ENCODE results near the gene GALR2. TPM values are rescaled to one million over a fixed set of nuclear protein-coding genes. Genes with fewer than 3 reads are reported as not detected.

Gene GALR2
- total and polyA plus RNA-seq, 10 of the 15 experiments (the other 5 are each of a cell fraction or from before 2014, with no cell fraction given): 0.06 to 1.2 (median 0.22) TPM; not detected in 5

- DNase-seq (ENCODE audit: low read depth, low spot score) (no peak), FAIRE-seq (no peak), ATAC-seq (no peak)
- POLR2A ChIA-PET: no interaction called here
- in situ Hi-C loops (cut with MboI): no loop called here
- BruUV-seq (replicated peaks): TSS peak; percentile 19
- SMC1A ChIA-PET (ENCODE audit: uncharacterized antibody, unreplicated experiment): no interaction called here
- H2AFZ ChIP-seq (ENCODE audit: control insufficient read depth, low read depth, low read length): no peak overlapping the region
- CTCF ChIA-PET: no interaction called here
- intact Hi-C loops (cut with micrococcal nuclease; ENCODE audit: unreplicated experiment): no loop called here
- H3K4me3 ChIP-seq: no peak overlapping the region
- no peak overlapping the region for H3K9ac ChIP-seq (ENCODE audit: control insufficient read depth, insufficient read depth, low read length)
- H4K20me1 ChIP-seq (ENCODE audit: control insufficient read depth, insufficient read depth): no peaks in the 10 kb centered on the region
- RAD21 ChIA-PET (ENCODE audit: unreplicated experiment): no interaction called here
- no peaks in the 10 kb centered on the region for H3K9me3 ChIP-seq (replicated peaks; ENCODE audit: control insufficient read depth, insufficient read depth, low read length)
- no peaks in the 10 kb centered on the region for H3K4me1 ChIP-seq (ENCODE audit: control insufficient read depth, insufficient read depth, low read length)
- no peaks in the 10 kb centered on the region for H3K27me3 ChIP-seq (replicated peaks in 1 of 2; ENCODE audit: control insufficient read depth in 2 of 2, insufficient read depth in 2 of 2, low read length in 1 of 2)
- no peak overlapping the region for H3K4me2 ChIP-seq (ENCODE audit: control insufficient read depth, insufficient read depth)
- TF ChIP-seq ZNF207 (IDR thresholded peaks at IDR 0.05; ENCODE audit: borderline replicate concordance): no peak
- TF ChIP-seq SIN3A (IDR thresholded peaks at IDR 0.05; ENCODE audit: low read depth, low read length): no peak
- no peak for TF ChIP-seq RELB (IDR thresholded peaks at IDR 0.05; ENCODE audit: low read depth)
- TF ChIP-seq MTA3 (IDR thresholded peaks at IDR 0.05; ENCODE audit: borderline replicate concordance, low read length): no peak
- no peak for TF ChIP-seq RCOR1 (conservative IDR thresholded peaks at IDR 0.05; ENCODE audit: low read depth, low read length)
- no peak for TF ChIP-seq BHLHE40 (IDR thresholded peaks at IDR 0.05; ENCODE audit: borderline replicate concordance in 1 of 2, low read depth in 2 of 2, low read length in 1 of 2)
- TF ChIP-seq GABPA (IDR thresholded peaks at IDR 0.05; ENCODE audit: low read depth): no peak
- no peak for TF ChIP-seq ZNF592 (IDR thresholded peaks at IDR 0.05)
- TF ChIP-seq, protein P1, sequence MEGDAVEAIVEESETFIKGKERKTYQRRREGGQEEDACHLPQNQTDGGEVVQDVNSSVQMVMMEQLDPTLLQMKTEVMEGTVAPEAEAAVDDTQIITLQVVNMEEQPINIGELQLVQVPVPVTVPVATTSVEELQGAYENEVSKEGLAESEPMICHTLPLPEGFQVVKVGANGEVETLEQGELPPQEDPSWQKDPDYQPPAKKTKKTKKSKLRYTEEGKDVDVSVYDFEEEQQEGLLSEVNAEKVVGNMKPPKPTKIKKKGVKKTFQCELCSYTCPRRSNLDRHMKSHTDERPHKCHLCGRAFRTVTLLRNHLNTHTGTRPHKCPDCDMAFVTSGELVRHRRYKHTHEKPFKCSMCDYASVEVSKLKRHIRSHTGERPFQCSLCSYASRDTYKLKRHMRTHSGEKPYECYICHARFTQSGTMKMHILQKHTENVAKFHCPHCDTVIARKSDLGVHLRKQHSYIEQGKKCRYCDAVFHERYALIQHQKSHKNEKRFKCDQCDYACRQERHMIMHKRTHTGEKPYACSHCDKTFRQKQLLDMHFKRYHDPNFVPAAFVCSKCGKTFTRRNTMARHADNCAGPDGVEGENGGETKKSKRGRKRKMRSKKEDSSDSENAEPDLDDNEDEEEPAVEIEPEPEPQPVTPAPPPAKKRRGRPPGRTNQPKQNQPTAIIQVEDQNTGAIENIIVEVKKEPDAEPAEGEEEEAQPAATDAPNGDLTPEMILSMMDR (IDR thresholded peaks at IDR 0.05 in 2 of 3, conservative IDR thresholded peaks at IDR 0.05 in 1 of 3; ENCODE audit: control insufficient read depth in 2 of 3, extremely low read depth in 1 of 3, insufficient read depth in 1 of 3, low read depth in 3 of 3, low read length in 3 of 3): no peak
- TF ChIP-seq, protein P2, sequence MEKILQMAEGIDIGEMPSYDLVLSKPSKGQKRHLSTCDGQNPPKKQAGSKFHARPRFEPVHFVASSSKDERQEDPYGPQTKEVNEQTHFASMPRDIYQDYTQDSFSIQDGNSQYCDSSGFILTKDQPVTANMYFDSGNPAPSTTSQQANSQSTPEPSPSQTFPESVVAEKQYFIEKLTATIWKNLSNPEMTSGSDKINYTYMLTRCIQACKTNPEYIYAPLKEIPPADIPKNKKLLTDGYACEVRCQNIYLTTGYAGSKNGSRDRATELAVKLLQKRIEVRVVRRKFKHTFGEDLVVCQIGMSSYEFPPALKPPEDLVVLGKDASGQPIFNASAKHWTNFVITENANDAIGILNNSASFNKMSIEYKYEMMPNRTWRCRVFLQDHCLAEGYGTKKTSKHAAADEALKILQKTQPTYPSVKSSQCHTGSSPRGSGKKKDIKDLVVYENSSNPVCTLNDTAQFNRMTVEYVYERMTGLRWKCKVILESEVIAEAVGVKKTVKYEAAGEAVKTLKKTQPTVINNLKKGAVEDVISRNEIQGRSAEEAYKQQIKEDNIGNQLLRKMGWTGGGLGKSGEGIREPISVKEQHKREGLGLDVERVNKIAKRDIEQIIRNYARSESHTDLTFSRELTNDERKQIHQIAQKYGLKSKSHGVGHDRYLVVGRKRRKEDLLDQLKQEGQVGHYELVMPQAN (conservative IDR thresholded peaks at IDR 0.05): no peak
- no peak for TF ChIP-seq POLR2AphosphoS5 (IDR thresholded peaks at IDR 0.05; ENCODE audit: low read length)
- TF ChIP-seq ZNF217 (IDR thresholded peaks at IDR 0.05): no peak
- no peak for TF ChIP-seq NFIC (IDR thresholded peaks at IDR 0.05; ENCODE audit: low read depth, low read length)
- no peak overlapping the region for H3K27ac ChIP-seq (ENCODE audit: control insufficient read depth, insufficient read depth)
- WGBS (ENCODE audit: insufficient coverage, insufficient replicate concordance, low lambda C conversion rate, missing lambda C conversion rate): 92% methylated on average over 23 of the region's 23 CpGs
- H3K79me2 ChIP-seq (ENCODE audit: control insufficient read depth, insufficient read depth, low read length): no peaks in the 10 kb centered on the region
- H3K36me3 ChIP-seq (ENCODE audit: control insufficient read depth in 2 of 2, insufficient read depth in 2 of 2, low read length in 1 of 2): peaks cover 8 to 24% of the 10 kb centered on the region in 2 experiments; a peak in 3 of 4 replicates
Observed at GRCh38 chr17:76091526-76092286, 17.1 kb downstream of the GALR2 start.

Data from GM12878 (cell line).